Glomerular visceral epithelial cell (primary cell): ENCODE measurements around the gene CORO2A.

ENCODE experiments used
- DNase-seq: peaks from one replicate; pipeline ENCODE4 v3.0.0-alpha.2; 2016; ENCODE audit errors: extremely low spot score

Gene CORO2A

DNA sequence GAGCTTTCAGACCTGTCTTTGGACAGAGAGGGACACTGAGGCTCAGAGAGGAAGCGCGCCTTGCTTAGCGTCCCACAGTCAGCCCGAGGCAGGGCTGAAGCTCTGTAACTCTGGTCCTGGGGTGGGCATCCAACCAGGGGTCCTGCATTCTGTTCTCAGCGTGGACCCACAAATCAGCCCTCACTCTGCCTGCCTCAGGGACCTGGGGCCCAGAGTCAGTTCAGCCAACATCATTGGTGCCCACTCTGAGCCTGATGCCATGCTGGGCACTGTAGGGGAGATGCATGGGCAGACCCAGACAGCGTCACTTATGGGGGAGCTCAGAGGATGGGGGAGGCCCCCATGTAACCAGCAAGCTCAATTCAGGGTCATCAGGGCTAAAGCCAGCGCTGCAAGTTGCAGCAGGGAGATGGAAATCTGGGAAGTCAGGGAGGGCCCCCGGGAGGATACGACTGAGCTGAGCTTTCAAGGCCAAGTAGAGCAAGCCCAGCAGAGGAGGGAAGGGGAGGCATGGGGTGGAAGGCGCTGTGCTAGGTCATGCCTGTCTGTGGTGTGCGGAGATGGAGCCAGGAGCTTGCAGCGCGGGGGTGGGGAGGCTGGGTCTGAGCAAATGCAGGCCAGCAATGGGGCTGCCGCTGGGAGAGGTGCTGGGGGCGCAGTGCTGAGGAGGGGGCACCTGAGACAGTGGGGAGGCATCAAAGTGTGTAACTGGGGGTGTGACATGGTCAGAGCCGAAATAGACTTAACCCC lies 21.1 kb downstream of the CORO2A start:
- DNase-seq = no peak

DNA sequence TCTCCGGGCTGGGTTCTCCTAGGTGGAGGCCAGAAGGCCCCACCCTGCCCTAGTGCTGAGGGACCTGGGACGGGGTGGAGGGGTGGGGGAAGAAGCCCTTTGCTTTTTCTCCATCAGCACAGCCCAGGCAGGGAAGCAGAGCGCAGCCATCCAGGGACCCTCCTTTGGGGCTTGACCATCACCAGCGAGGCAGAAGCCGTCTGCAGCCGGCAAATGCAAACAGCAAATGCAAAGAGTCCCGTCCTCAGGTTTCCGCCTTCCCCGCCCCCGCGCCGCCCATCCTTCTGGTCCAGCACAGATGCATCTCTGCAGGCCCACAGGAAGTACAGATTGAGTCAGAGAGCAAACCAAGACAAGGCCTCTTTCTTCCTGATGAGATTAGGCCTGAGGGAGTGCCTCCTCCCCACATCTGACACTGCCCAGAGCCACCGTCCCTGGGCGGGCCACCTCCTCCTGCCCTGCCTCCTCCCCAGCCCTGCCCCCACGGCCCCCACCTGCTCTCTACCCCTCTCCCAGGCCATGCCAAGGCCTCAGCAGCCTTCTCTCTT lies 23.4 kb downstream of the CORO2A start:
- no peak for DNase-seq

DNA sequence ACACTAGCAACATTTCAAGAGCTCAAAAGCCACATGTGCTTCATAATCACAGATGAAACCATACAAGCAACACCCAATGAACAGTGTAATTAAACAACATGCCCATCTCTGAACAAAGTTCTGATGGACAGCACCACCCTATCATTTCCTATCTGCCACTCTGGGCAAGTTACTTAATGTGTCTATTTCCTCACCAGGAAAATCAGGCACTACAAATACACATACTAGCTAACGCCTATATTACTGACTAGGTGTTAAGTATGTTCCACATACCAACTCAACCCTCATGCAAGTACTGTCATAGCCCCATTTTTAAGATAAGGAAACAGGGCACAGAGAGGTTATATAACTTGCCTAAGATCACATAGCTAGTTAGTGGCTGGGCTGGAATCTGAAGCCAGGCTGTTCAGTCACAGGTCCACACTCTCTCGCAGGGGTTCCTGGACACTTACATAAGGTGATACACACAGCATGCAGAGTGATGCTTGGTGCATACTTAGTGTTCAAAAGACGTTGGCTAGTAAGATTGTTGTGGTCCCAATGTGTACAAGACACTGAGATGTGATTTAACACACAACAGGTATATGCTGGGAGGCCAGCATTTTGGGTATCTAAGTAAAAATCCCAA lies 24.2 kb downstream of the CORO2A start:
- DNase-seq = no peak

DNA sequence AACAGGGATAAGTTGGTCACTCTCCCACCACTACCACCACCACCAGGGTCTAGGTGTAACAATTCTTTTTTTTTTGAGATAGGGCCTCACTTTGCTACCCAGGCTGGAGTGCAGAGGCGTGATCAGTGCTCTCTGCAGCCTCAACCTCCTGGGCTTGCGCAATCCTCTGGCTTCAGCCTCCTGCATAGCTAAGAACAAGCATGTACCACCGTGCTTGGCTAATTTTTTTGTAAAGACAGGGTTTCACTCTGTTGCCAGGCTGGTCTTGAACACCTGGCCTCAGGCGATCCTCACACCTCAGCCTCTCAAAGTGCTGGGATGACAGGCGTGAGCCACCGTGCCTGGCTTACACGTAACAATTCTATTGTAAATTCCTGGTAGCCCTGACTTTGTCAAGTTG lies 27.5 kb downstream of the CORO2A start:
- no peak for DNase-seq

DNA sequence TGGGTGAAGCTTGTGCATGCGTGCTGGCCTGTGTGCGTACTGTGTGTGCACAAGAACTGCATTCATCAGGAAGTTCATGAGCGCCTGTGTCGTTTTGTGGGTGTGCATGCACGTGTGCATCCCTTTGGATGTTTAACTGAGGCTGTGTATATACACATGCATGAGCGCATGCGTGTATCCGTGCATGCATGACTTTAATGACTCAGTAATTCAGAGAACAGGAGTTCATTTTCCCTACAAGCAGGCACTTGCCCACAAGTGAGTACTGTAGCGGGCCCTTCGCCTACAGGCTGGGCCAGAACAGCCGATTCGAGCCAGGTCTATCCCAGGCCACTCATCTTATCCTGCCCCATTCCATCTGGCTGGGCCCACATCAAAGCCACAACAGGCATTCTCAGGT lies 29.8 kb downstream of the CORO2A start:
- no peak for DNase-seq

DNA sequence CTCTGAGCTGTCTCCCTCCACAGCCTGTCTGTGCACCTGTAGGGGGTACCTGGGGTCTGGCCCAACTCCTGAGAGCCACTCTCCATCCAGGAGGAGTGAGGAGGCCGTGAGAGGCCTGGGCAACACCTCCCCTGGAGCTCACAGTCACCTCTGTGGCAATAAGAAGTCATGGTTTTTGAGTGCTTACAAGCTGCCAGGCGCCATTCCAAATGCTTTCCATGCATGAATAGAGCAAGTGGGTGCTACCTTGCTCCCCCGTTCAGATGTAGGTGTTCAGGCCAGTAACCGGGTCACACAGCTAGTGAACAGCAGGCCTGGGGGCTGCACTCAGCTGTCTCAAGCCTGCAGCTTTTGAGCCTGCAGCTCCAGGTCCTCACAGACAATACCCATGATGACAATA lies 30.6 kb downstream of the CORO2A start:
- no peak for DNase-seq

DNA sequence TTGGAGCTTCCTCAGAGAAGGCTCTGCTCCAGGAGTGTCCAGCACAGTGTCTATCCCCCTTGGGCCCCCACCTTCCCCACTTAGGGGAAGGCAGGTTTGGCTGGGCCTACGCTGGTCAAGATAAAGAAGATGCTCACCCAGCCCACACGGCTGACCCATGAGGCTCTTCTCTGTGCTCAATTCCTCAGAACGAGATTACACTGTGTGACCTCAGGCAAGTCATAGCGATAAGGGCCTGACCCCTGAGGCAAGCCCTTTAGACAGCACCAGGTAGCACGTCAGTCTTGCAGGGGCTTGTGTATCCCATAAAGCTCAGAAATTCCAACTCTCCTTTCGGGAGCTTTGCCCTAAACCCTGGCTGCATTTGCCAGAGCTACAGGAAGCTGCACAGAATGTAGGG lies 32.6 kb downstream of the CORO2A start:
- DNase-seq = no peak

DNA sequence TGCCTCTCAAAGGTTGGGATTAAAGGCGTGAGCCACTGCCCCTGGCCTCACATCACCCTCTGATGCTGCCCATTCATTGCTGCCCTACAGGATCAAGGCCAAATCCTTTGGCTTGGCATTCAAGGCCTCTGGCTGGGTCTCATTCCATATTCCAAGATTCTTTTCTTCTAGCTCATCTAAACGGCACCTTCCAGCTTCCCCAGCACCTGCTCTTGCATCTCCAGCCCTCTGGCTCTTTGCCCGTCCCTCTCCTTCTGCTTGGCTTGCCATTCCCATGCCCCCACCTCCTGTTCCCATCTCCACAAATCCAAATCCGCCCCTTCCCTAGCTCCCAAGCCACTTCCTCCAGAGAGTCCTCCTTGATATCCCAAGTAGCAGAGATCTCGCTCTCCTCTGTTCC lies 33.1 kb downstream of the CORO2A start:
- no peak for DNase-seq

DNA sequence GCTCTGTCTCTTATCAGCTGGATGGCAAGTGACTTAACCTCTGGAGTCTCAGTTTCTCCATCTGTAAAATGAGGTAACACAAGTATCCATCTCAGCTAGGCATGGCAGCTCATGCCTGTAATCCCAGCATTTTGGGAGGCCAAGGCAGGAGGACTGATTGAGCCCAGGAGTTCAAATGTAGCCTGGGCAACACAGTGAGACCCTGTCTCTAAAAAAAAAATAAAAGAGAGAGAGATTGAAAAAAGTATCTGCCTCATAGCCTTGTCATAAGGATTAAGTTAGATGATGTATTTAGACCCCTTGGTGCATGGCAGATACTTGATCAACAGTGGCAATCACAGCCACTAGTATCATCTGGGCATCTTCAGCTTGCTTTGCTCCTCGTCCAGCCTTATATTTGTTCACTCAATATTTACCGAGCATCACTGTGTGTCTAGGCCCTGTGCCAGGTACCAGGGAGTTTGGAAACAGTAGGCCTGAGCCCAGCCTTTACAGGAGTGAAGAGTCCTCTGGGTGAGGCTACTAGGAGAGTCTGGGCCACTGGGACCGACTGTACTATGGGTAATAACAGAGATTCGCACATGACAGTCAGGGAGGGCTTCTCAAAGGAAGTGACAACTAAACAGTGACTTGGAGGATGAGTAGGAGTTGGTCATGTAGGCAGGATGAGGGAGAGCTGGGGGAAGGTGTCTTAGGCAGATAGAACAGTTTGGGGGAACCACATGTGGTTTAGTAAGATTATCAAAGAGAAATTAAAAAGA lies 34.2 kb downstream of the CORO2A start:
- no peak for DNase-seq

DNA sequence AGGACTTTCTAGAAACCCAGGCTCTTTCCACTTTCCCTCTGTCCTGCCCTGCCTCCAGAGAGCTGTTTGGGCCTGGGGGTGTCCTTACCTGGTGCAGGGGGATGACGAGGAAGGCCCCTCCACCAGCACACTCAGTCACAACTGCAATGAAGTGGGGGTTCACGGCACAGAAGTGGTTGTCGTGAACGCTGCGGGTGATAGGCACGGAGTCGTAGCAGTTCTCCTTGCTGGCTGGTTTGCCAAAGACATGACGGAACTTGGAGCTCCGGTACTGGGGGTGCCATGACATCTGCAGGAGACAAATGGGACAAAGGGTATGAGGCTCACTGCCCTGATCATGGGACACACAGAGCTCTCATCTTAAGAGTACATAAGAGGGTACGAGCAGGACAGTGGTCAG lies 35.1 kb downstream of the CORO2A start:
- DNase-seq = no peak

DNA sequence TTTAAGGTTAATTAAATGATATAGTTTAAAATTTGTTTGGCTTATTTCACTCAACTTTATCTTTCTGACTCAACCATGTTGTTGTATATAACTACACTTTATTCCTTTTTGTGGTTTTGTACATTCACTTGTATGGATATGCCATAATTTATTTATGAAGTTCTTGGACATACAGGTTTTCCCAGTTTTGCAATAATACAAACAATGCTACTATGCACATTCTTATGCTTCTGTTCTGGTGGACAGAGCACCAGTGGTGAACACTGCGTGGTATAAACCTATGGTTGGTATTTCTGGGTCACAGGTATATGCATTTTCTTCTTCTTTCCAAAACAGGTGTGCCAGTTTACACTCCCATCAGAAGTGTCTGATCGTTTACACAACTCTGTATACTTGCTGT lies 37.8 kb downstream of the CORO2A start:
- DNase-seq = no peak

DNA sequence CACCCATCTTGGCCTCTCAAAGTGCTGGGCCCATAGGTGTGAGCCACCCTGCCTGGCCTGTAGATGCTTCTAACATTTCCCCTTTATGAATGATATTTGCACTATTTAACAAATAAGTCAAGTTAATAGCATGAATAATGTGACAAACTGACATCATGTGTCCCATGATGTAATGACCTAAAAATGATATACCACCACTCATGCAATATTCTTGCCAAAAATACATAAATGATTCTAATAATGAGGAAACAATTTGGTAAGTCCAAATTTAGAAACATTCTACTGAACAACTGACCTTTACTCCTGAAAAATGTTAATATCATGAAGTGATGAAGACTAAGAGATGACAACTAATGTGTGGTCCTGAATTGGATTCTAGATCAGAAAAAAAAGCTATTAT lies 39.9 kb downstream of the CORO2A start:
- no peak for DNase-seq

DNA sequence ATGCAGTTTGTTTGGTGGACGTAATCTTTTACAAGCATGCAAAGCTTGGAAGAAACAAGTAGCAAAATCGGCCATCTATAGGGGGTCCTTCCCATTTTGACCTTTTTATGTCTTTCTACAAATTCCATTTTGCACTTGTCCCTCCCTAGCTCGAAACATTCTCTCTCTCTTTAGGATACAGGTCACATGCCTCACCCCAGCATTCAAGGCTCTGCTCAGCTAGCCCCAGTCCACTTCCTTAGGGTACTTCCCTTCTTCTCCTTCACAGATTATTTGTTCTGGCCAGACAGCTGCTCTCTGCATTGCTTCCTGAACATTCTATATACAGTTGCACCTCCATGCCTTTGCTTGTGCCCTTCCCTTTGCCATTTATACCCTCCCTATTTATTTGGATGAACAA lies 41.7 kb downstream of the CORO2A start:
- DNase-seq = no peak

DNA sequence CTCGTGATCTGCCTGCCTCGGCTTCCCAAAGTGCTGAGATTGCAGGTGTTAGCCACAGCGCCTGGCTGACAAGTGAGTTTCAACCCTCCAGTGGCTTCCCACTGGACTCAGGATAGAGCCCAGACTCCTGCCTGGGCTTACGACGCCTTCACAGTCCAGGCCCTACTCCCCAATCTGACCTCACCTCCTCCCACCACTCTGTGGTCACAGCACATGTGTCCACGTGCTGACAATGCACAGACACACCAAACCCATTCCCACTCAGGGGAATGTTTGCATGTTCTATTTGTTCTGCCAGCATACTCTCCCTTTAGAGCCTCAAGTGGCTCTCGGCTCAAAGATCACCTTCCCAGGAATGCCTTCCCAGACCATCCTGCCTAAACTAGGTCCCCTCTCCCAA lies 42.3 kb downstream of the CORO2A start:
- DNase-seq = no peak

DNA sequence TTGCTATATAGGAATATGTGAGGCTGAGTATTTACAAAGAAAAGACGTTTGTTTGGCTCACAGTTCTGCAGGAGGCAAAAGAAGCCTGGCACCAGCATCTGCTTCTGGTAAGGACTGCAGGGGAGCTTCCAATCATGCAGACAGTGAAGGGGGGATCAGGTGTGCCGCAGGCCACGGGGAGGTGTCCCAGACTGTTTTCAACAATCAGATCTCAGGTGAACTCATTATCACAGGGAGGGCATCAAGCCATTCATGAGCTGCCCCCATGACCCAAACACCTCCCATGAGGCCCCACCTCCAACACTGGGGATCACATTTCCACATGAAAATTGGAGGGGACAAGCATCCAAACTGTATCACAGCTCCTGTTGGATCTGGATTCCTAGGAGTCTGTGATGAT lies 43.0 kb downstream of the CORO2A start:
- DNase-seq = no peak

DNA sequence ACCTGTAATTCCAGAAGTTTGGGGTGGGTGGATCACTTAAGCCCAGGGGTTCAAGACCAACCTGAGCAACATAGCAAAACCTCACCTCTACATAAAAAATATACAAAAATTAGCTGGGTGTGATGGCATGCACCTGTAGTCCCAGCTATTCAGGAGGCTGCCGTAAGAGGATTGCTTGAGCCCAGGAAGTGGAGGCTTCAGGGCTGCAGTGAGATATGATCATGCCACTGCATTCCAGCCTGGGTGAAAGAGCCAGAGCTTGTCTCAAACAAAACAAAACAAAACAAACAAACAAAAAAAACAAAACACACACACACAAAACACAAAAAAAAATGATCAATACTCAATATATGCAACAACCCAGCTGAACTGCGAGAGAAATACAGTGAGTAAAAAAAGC lies 44.0 kb downstream of the CORO2A start:
- no peak for DNase-seq

DNA sequence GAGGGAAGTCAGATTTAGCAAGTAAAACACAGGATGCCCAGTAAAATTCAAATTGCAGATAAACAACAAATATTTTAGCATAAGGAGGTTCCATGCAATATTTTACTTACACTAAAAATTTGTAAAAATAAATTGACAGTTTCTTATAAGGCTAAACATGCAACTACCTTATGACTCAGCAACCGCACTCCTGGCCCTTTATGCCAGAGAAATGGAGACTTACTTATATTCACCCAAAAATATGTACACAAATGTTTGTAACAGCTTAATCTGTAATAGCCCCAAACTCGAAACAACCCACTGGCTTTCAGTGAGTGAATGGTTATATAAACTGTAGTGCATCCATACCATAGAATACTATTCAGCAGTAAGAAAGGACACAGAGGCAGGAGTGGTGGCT lies 44.9 kb downstream of the CORO2A start:
- DNase-seq = no peak

DNA sequence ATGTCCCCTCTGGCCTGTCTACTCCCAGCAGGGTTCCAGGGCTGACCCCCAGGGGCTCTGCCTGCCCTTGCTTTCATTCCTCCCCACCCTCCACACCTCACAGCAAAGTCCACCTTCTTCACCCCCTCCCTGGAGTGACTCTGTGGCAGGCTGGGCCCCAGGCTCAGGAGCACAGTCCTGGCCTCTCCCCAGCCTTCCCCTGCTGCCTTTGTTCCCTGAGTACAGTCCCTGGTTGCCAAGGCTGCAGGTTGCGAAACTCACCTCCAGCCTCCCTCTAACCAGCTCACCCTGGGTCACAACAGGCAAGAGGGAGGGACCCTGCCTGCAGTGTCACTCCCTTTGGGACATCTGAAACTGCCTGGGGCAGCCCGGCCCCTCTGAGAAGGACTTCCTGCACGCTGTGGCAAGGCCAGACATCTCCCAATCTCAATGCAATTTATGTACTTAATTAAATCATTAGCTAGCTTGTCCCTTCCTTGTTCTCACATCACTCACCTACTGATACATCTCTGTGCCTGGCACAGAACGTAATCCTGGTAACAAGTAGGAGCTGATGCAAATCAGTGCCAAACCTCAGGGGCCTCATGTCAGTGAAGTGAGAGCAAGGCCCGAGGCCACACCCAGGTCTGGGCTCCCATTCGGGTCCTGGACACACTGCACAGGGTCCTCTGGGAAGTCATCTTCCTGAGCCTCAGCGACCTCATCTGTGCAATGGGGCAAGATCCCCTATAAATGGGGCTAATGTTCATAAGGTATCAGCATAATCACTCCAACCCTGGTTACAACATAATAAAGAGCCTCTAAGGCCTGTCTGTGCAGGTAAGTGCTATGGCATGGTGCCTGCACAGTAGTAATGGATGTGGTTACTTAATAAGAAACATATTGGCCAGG lies 46.1 kb downstream of the CORO2A start:
- DNase-seq = no peak

DNA sequence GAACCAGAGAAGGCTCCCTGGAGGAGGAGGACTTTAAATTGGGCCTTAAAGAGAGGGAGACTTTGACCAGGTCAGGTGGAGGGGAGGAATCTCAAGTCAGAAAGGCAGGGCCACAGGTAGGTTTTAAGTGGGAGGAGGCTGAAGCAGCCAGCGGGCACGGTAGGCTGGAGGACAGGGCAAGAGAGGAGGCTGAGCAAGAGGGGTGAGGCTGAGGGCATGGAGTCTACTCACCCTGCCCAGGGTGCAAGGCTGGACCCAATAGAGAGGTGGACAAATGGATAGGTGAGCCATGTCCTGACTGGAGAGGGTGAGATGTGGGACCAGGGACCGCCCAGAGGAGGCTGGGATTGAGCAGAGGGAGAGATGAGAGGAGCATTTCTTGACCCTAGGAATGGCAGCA lies 47.8 kb downstream of the CORO2A start:
- no peak for DNase-seq

DNA sequence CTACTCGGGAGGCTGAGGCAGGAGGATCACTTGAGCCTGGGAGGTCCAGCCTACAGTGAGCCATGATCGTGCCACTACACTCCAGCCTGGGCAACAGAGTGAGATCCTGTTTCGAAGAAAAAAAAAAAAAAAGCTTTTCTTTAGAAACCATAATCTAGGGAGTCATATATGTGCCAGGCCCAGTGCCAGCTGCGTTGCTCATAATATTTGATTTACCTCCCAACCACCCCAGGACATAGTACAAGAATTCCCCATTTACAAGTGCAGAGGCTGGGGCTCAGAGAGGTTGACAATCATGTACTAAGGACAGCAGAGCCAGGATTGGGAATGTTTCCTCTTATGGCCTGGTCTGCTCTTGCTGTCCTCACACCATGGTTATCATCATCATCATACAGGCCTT lies 48.4 kb downstream of the CORO2A start:
- DNase-seq = no peak

DNA sequence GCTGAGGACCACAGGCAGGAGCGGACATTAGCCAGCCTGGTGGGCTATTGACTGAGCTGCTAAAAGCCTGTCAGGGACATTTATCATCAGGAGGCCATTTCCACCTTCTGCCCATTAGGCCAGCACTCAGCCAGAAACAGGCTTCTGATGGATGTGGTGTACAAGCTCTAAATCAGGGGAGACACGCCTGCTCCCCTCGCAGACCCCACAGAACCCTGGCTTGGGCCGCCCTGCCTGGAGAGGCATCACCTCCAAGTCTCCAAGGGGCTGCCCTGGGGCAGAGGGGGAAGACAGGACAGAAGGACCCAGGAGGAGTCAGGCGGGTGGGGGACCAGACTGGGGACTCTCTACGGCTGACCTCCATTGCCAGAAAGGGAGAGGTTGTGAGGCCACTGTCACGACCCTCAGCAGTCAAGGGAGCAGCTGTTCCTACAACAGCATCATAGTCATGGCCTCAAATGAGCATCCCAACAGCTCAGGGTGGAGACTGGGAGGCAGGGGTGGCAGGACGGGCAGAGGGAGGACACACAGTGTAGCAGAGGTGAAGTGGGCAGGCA lies 49.4 kb downstream of the CORO2A start:
- DNase-seq = no peak
